Mucosa of descending colon (tissue), 3 donors: ENCODE measurements around the gene RIPPLY3. TPM values are rescaled to one million over a fixed set of nuclear protein-coding genes. Genes with fewer than 3 reads are reported as not detected.
A peak's percentile ranks its signal among the peaks of the same experiment; 100 is the strongest.

ENCODE experiments used
- ATAC-seq: fragments of 200-7000 bp; cut with Tn5 transposase; one replicate; pipeline ENCODE4 v1.9.1; 2020; ENCODE audit warnings: mild to moderate bottlenecking, moderate library complexity
- DNase-seq, 3 donors: peaks; one replicate each; pipeline ENCODE4 v3.0.0-alpha.2; 2020
- H3K36me3 ChIP-seq: fragments of 200-600 bp; one replicate; pipeline ENCODE4 v1.8.0; 2021; ENCODE audit warnings: low read depth, mild to moderate bottlenecking
- H3K4me1 ChIP-seq: fragments of 200-600 bp; one replicate; pipeline ENCODE4 v1.8.0; 2021; ENCODE audit warnings: low read depth, mild to moderate bottlenecking
- H3K4me3 ChIP-seq: fragments of 200-600 bp; one replicate; pipeline ENCODE4 v1.8.0; 2021; ENCODE audit warnings: mild to moderate bottlenecking
- H3K9me3 ChIP-seq: fragments of 200-600 bp; one replicate; pipeline ENCODE4 v1.8.0; 2021; ENCODE audit warnings: mild to moderate bottlenecking
- intact Hi-C, 2 donors: fragments of 100-400 bp; cut with DNase I in 1 of 2; cut with micrococcal nuclease in 1 of 2; formaldehyde crosslinking; loops; one replicate each; pipeline versions ENCODE4 v1.11.0 to v1.11.1; 2022; cut with DNase I, micrococcal nuclease
- total RNA-seq, 3 donors: library from RNA; stranded (reverse); fragmentation: NEBNext Ultra II Directional in 2 of 3; extraction: Animal tissue kit (Norgen Biotek cat#: 25700) in 2 of 3; gene quantifications; one replicate each; pipeline versions ENCODE4 v1.2.1 to v1.2.4, GENCODE V29; 2021 to 2023
- TF ChIP-seq, protein P1 (sequence below): fragments of 200-600 bp; IDR thresholded peaks from one replicate; pipeline ENCODE4 v1.8.0; 2022; ENCODE audit warnings: antibody characterized with exemption, mild to moderate bottlenecking
- donor health status: DM: no; HTN: no; CAD: no; lungs with moderate emphysema.
- donor health status: DM: no; HTN: no; CAD: no.
- donor health status: DM: no; HTN: yes; CAD: no.

Gene RIPPLY3
- total RNA-seq, 3 donors from 2014 or later, result not detected

DNA sequence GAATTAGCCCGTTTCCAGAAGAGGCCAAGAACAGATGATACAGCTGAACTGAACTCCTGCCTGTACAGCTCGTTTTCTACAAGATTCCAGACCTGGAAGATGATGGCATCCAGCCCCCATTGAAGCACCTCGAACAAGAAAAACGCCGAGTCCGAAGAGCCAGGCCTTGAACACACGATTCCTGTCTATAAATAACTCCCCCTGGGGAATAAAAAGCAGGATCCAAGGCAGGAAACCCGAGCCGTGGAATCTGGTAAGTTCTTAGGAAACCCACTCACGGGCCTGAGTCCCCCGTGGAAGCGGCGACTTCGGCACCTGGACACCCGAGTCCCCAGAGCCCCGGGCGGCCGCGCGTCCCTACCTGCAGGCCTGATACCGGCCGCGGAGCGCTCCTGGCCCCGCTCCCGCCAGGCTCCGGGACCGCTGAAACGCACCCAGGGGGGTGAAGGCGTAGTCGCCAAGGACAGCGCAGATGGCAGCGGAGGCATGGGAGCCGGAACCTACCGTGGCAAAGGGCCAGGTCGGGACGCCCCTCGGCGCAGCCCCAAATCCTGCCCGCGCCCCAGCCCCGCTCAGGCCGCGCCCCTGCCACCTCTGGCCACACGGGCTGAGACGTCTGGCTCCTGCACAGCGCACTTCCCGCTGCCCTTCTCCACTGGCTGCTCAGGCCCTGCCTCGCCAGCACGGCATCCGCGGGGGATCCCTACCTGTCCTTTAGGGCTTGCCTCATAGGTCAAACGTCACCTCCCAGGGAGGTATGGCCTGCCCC, 26.0 kb upstream of the RIPPLY3 start:
- Histone ChIP-seq H3K4me3 (no peak overlapping the region), H3K4me1 (peaks cover 2% of the 10 kb centered on the region), H3K36me3 (no peaks in the 10 kb centered on the region), H3K9me3 (no peaks in the 10 kb centered on the region)
- TF ChIP-seq, protein P1, sequence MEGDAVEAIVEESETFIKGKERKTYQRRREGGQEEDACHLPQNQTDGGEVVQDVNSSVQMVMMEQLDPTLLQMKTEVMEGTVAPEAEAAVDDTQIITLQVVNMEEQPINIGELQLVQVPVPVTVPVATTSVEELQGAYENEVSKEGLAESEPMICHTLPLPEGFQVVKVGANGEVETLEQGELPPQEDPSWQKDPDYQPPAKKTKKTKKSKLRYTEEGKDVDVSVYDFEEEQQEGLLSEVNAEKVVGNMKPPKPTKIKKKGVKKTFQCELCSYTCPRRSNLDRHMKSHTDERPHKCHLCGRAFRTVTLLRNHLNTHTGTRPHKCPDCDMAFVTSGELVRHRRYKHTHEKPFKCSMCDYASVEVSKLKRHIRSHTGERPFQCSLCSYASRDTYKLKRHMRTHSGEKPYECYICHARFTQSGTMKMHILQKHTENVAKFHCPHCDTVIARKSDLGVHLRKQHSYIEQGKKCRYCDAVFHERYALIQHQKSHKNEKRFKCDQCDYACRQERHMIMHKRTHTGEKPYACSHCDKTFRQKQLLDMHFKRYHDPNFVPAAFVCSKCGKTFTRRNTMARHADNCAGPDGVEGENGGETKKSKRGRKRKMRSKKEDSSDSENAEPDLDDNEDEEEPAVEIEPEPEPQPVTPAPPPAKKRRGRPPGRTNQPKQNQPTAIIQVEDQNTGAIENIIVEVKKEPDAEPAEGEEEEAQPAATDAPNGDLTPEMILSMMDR, result no peak
- intact Hi-C loops, result no loop called here
- DNase-seq, result peak; percentile 32 to 61 (median 61)
- ATAC-seq, result peak; percentile 88

DNA sequence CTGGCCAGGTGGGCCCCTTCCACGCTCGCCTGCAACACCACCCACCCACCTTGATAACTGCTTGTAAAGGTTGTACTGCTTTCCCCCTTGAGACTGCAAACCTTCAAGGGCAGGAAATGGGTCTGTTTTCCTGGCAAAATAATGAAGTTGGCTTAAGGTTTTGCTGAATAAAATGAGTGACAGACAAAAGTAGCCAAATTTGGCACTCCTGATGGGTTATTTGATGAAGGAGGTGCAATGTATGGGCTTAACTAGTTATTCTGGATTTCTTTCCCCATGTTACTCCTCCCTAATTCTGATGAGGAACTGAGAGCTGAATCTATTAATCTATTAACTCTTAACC, 25.5 kb upstream of the RIPPLY3 start:
- Histone ChIP-seq H3K4me1 (peaks cover 2% of the 10 kb centered on the region), H3K9me3 (no peaks in the 10 kb centered on the region), H3K4me3 (no peak overlapping the region), H3K36me3 (no peaks in the 10 kb centered on the region)
- intact Hi-C loops, result no loop called here
- ATAC-seq, result no peak
- TF ChIP-seq, protein P1, result no peak
- no peak for DNase-seq

DNA sequence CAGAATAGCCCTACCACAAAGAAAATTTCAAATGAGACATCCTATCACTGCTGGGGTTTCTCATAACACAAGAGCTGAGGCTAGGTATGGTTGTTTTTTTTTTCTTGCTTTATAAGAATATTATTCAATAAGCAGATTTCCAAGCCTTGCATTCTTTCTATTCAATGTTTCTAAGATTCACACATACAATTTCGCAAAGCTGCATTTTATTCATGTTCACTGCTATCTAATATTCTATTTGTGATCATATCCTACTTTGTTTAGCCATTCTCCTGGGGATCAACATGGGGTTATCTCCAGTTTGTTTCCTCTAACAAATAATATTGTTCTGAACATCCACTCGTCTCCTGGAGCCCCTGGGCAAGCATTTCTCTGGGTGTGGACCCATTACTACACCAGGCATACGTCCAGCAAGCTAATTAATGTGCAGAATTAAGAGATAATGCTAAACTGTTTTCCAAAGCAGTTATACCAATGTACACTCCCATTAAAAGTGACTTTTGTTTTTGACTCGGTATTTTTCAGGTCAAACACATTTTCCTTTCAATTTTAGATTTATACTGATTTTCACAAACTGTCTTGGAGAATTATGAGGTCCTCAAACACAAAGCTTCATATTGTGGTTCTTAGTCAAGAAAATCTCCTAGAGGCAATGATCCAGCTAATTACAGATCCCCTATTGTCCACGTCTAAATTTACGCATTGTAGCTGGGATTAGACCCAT, 24.4 kb upstream of the RIPPLY3 start:
- intact Hi-C loops, result no loop called here
- DNase-seq, result no peak
- TF ChIP-seq, protein P1, result no peak
- H3K4me3 ChIP-seq, result no peak overlapping the region
- ATAC-seq, result no peak
- H3K9me3 ChIP-seq, result no peaks in the 10 kb centered on the region
- H3K36me3 ChIP-seq, result no peaks in the 10 kb centered on the region
- peaks cover 2% of the 10 kb centered on the region for H3K4me1 ChIP-seq

DNA sequence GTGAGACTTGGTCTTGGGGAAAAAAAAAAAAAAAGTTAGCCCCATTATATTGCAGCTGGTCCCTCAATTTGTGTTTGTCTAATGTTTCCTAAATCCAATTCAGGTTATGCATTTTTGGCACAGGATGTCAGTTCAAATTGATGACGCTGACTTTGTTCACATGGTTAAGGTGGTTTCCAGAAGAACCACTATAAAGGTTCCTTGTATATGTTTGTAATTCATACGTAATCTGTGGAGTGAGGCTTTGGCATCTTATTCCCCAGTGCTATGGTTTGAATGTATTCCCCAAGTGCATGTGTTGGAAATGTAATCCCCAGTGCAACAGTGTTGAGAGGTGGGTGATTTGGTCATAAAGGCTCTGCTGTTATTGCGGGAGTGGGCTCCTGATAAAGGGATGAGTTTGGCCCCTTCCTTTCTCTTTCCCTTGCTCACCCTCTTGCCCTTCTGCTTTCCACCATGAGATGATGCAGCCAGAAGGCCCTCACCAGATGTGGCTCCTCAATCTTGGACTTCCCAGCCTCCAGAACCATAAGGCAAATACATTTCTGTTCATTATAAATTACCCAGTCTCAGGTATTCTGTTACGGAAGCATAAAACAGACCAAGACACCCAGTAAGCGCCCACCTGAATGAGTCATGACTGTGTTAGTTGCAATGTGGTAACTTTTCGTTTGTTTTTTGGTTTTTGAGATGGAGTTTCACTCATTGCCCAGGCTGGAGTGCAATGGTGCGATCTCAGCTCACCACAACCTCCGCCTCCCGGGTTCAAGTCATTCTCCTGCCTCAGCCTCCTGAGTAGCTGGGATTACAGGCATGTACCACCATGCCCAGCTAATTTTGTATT, 20.5 kb upstream of the RIPPLY3 start:
- Histone ChIP-seq H3K4me3 (no peak overlapping the region), H3K4me1 (peaks cover 5% of the 10 kb centered on the region), H3K9me3 (no peaks in the 10 kb centered on the region), H3K36me3 (no peaks in the 10 kb centered on the region)
- ATAC-seq, result no peak
- DNase-seq, result no peak
- intact Hi-C loops, result no loop called here
- TF ChIP-seq, protein P1, result no peak

DNA sequence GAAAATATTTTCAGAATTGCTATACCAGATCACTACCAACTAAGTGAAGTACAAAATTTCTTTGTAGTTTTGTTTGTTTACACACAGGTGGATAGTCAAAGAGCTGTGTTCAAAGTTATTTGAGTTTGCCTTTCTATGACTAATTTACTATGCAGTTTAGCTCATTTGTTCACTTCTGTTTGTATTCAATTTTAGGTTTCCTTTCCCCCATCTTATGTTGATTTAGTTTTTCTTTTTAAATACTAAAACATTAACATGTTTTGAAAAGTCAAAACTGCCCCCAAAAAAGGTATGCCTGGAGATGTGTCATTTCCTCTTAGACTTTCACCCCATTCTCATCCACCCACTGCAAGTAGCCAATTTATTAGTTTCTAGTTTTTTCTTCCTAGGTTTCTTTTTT, 18.7 kb upstream of the RIPPLY3 start:
- DNase-seq (no peak), ATAC-seq (no peak)
- H3K36me3 ChIP-seq, result no peaks in the 10 kb centered on the region
- H3K9me3 ChIP-seq, result no peaks in the 10 kb centered on the region
- H3K4me3 ChIP-seq, result no peak overlapping the region
- TF ChIP-seq, protein P1, result no peak
- intact Hi-C loops, result no loop called here
- peaks cover 5% of the 10 kb centered on the region for H3K4me1 ChIP-seq
